Epithelial cell of proximal tubule (primary cell): ENCODE results near the gene TMEM263. TPM values are rescaled to one million over a fixed set of nuclear protein-coding genes. Genes with fewer than 3 reads are reported as not detected.

ENCODE experiments used
- DNase-seq: peaks from one replicate; pipeline ENCODE4 v3.0.0-alpha.2; 2011; ENCODE audit warnings: low read depth
- H3K4me3 ChIP-seq: 2 replicates; pipeline ENCODE4 v1.5.1; 2011; ENCODE audit warnings: low read depth, mild to moderate bottlenecking, low read length
- CTCF ChIP-seq: conservative IDR thresholded peaks from 2 replicates; pipeline ENCODE4 v1.5.1; 2012; ENCODE audit warnings: low read depth, mild to moderate bottlenecking, low read length
- total RNA-seq: library from RNA; depleted of rRNA; stranded (reverse); fragments of >200 nt; gene quantifications from 2 replicates; pipeline ENCODE4 v1.2.3, GENCODE V29; 2015

Gene TMEM263
- total RNA-seq, 1 donor from 2014 or later: 40.1 TPM

- H3K4me3 ChIP-seq: no peak overlapping the region
- DNase-seq: no peak
- TF ChIP-seq CTCF: no peak
Observed at GRCh38 chr12:107007411-107007810, 51.7 kb downstream of the TMEM263 start.

- H3K4me3 ChIP-seq: no peak overlapping the region
- TF ChIP-seq CTCF: no peak
- DNase-seq: no peak
Observed at GRCh38 chr12:107011519-107011918, 55.8 kb downstream of the TMEM263 start.

- DNase-seq: no peak
- no peak overlapping the region for H3K4me3 ChIP-seq
- TF ChIP-seq CTCF: no peak
Observed at GRCh38 chr12:107012736-107013425, 57.2 kb downstream of the TMEM263 start.

- no peak for DNase-seq
- H3K4me3 ChIP-seq: no peak overlapping the region
- peak; percentile 42 for TF ChIP-seq CTCF
Observed at GRCh38 chr12:107014055-107014454, 58.3 kb downstream of the TMEM263 start.

GRCh38 chr12:107017042-107017441 lies 61.3 kb downstream of the TMEM263 start:
- TF ChIP-seq CTCF: no peak
- H3K4me3 ChIP-seq: no peak overlapping the region
- DNase-seq: no peak

GRCh38 chr12:107019546-107019945 lies 63.8 kb downstream of the TMEM263 start:
- H3K4me3 ChIP-seq: no peak overlapping the region
- TF ChIP-seq CTCF: no peak
- DNase-seq: no peak

Other genes starting within 250 kb of the TMEM263 start
- gene RIC8B, start 181.2 kb upstream of the TMEM263 start, total RNA-seq: 6.5 and 12.2 TPM in 2 replicates
- 2.9 and 5.7 TPM in 2 replicates for gene MTERF2, start 31.2 kb downstream of the TMEM263 start, total RNA-seq
- 26.8 and 31.0 TPM in 2 replicates for gene CRY1, start 137.6 kb downstream of the TMEM263 start, total RNA-seq